Erythroblast (primary cell): ENCODE results near the gene CTCF.

Experiments
- DNase-seq, 2 experiments: peaks; one replicate each; lab custom pipeline; 2025; lab: John Stamatoyannopoulos, UW
- GATA1 ChIP-seq: IDR thresholded peaks from 2 replicates; pipeline ENCODE4 v1.6.1; 2011; ENCODE audit warnings: low read depth, mild to moderate bottlenecking, control low read depth, low read length, moderate library complexity
- POLR2A ChIP-seq: IDR thresholded peaks from 2 replicates; pipeline ENCODE4 v1.6.1; 2011; ENCODE audit warnings: mild to moderate bottlenecking, low read length

Gene CTCF

DNA sequence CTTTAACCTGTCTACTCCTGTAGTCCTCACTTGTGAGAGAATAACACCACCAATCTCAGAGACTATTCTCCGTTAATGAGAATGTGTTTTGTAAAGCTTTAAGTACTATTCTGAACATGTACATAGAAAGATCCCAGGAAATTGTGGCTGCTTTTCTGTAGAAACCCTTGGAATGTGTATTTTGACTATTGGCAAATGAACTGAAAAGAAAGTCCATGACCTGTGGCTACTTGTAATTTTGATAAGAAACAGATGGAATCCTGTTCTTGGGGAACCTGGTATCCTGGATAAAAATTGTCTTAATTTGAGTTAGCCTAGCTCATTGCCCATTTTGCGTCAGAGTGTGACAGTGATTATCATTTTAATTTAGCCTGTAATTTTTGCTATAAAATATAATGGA lies 9.1 kb downstream of the CTCF start:
- DNase-seq: no peak
- TF ChIP-seq GATA1 (no peak), POLR2A (no peak)

DNA sequence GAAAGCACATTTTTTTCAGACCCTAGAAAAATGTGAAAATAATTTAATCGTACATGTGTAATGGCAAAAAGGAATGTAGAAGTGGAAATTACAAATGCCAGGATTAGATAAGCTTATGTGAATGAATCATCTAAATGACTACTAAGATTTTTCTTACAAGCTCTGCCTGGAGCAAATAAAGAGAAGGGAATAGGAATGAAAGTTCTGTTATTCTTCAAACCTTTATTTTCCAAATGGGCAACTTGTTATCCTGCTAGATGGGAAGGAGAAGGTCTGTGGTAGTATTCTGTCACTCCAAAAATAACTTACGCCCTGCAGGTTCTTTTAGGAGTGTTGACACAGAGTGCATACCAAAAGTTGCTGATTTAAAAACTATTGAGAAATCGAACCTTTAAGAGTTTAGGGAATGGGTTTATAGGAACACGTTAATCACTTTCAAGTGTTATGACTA lies 9.7 kb downstream of the CTCF start:
- DNase-seq: no peak

DNA sequence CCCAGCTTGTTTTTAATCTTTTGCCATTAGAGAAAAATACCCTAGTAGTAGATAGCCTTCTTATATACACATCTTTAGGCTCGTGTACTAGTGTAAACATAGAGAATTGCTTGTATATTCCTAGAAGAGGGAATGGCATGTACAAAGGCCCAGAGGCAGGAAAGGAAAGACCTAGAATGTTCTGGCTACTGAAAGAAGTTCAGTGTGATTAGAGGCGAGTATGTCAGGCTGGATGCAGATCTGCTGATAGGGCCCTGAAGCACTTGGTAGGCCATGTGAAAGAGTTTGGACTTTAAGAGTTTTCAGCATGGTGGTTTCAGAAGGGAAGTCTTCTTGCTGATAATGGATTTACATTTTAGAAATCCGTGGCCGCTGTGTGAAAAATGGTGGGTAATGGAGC lies 17.4 kb downstream of the CTCF start:
- no peak for DNase-seq
- TF ChIP-seq POLR2A (no peak), GATA1 (no peak)

More for the DNA sequence above, 9.7 kb downstream of the CTCF start:
- TF ChIP-seq POLR2A (no peak), GATA1 (no peak)

DNA sequence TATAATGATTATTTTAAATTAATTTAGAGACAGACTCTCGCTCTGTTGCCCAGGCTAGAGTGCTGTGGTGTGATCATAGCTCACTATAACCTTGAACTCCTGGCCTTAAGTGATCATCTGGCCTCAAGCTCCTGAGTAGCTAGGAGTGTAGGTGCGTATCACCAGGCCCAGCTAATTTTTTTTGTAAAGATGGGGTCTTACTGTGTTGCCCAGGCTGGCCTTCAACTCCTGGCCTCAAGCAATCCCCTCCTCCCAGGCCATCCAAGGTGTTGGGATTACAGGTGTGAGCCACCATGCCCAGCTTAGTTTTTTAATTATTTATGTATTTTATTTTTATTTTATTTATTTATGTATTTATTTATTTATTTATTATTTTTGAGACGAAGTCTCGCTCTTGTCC lies 17.9 kb downstream of the CTCF start:
- TF ChIP-seq POLR2A (no peak), GATA1 (no peak)
- DNase-seq: no peak

DNA sequence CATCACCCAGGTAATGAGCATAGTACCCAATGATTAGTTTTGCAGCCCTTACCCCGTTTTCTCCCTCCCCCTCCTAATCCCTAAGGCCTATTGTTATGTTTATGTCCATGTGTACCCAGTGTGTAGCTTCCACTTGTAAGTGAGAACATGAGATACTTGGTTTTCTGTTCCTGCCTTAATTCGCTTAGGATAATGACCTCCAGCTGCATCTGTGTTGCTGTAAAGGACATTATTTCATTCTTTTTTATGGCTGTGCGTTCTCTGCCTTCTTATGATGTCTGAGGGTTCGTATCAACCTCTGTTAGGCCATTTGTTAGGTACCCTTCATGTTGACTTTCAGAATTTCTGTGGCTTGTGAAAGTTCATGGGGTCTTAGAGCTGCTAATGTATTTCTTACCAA lies 31.0 kb downstream of the CTCF start:
- TF ChIP-seq POLR2A: no peak
- no peak for TF ChIP-seq GATA1
- DNase-seq: no peak

DNA sequence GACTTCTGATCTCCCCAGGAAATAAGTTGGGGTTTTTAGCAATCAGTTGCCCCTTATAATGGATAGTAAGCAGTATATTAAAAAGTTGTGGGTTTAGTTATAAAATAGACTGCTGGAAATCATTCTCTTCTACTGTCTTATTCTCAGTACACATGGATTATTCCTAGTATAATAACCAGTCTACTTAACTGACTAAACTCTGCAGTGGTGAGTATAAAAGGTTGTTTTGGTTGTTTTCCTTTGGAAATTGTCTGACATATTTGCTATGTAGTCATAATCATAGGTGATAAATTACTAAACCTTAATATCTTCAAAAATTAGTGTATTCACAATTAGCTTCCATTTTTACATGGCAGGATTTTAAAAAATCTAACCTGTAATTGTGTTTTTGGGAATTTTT lies 31.4 kb downstream of the CTCF start:
- DNase-seq: no peak
- TF ChIP-seq POLR2A: no peak
- TF ChIP-seq GATA1: no peak

DNA sequence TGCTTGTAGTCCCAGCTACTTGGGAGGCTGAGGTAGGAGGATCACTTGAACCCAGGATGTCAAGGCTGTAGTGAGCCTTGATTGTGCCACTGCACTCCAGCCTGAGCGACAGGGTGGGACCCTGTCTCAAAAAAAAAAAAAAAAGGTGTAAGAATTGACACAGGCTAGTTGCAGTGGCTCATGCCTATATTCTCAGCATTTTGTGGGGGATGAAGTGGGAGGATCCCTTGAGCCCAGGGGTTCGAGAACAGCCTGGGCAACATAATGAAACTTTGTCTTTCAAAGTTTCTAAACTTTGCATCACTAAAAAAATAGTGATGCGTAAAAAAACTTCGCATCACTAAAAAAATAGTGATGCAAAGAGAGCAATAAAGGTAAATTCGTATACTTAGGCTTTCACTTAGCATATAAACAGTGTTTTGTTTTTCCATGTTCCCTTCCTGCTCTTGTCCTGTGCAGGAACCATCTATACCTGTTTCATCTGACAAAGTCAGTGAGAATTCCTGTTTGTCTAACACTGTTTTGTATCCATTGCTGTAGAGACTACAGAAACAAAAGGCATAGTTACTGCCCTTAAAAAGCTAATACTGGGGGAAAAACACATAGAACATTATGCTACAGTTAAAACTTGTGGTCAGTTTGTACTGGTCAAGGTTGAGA lies 32.1 kb downstream of the CTCF start:
- no peak for DNase-seq
- TF ChIP-seq POLR2A: no peak
- no peak for TF ChIP-seq GATA1

DNA sequence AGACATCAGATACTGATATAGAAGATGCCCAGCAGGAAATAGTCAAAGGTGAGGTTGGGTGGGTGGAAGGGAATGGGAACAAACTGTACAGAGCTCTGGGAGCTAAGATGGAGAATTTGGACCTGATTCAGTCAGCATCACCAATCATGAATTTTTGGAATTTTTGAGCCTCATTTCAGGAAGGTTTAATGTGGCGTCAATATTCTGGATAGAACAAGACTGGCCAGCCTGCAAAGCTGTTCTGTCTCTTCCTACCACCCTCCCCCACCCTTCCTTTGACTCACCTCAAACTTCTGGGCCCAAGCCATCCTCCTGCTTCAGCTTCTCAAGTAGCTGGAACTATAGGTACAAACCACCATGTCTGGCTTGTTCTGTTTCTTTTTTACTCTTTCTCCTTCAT lies 32.6 kb downstream of the CTCF start:
- no peak for TF ChIP-seq GATA1
- no peak for TF ChIP-seq POLR2A
- DNase-seq: no peak

DNA sequence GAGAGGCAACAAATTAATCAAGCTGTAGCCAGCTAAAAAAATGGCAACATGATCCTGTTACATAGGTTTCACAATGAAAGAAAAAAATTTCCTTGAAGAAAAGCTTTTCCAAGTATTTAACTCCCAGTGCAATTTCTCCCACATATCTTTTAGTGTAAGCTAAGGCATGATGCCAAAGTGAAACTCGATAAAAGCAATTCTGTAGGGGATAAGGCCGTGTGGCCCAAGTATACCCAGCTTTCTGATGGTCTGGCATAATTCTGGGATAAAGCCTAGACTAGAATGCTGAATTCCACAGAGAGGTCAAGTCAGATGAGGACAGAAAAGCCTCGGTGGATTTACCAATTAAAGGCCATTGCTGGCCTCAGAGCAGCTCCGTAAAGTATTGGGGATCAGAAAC lies 36.2 kb downstream of the CTCF start:
- TF ChIP-seq GATA1 (no peak), POLR2A (no peak)
- no peak for DNase-seq

DNA sequence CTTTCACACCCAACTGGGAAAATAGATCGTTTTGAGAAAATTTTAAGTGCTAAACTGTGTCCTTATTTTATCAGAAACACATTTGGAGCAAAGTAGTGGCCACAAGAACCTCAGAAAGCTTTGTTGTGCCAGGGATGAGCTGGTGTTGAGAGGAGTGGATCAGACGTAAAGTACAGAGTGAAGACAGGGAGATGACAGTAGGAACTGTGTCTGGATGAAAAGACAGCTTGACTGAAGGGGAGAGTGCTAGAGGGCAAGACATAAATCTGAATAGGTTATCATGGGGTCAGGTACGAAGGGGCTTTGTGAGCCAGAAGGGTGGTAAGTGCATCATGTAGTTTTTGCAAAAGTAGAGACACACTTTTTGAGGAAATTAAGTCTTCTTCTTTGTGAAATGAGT lies 43.3 kb downstream of the CTCF start:
- no peak for DNase-seq
- TF ChIP-seq POLR2A: no peak
- TF ChIP-seq GATA1: no peak

DNA sequence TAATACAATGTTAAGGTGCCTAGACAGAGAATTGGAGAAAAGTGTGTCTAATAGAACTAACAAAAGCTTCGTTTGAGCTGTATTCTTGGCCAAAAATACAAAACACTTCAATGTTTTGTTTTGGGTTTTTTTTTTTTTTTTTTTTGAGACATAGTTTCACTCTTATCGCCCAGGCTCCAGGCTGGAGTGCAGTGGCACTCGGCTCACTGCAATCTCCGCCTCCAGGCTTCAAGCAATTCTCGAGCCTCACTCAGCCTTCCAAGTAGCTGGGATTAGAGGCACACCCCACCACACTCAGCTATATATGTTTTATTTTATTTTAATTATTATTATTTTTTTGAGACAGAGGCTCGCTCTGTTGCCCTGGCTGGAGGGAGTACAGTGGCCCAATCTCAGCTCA lies 44.3 kb downstream of the CTCF start:
- TF ChIP-seq GATA1 (no peak), POLR2A (no peak)
- DNase-seq: no peak

DNA sequence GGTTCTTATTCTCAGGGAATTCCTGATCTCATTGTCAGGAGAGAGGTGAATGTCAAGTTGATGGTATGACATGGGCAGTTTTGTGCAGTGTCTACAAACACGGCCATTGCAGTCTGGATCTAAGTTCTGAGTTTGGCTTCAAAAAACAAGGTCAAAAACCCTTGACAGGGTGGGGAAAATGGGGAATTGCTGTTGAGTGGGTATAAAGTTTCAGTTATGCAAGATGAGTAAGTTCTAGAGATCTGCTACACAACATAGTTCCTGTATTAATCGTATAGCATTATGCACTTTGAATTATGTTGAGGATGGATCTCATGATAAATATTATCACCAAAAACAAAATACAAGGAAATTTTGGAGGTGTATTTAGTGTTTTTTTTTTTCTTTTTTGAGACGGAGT lies 46.0 kb downstream of the CTCF start:
- DNase-seq: no peak

DNA sequence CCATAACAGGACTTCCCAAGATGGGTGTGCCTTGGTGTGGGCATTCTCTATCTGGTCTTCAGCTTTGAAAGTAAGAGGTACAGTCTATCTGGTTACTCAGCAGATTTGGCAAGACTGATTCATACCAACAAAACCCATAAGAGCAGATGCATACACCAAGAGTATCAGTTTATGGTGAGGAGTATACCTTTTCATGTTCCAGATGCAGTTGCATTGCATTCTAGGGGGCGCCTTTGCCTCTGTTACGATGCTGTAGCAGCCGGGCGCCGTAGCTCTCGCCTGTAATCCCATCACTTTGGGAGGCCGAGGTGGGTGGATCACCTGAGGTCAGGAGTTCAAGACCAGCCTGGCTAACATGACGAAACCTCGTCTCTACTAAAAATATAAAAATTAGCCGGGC lies 51.5 kb downstream of the CTCF start:
- TF ChIP-seq POLR2A (no peak), GATA1 (no peak)
- DNase-seq: peak in 1 of 2 experiments; percentile 16

More for the DNA sequence above, 46.0 kb downstream of the CTCF start:
- TF ChIP-seq GATA1: no peak
- no peak for TF ChIP-seq POLR2A

DNA sequence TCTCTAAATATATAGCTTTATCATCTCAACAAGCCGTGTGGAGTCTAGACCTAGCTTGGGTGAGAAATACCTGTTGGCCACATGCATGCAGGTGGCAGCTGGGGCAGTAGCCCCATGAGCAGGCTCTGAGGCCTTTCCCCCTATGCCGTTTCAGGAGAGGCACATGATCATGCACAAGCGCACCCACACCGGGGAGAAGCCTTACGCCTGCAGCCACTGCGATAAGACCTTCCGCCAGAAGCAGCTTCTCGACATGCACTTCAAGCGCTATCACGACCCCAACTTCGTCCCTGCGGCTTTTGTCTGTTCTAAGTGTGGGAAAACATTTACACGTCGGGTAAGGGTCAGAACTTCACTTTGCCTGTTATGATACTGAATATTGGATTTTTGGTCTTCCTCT lies 65.9 kb downstream of the CTCF start:
- DNase-seq: no peak
- TF ChIP-seq POLR2A: no peak
- TF ChIP-seq GATA1: no peak

DNA sequence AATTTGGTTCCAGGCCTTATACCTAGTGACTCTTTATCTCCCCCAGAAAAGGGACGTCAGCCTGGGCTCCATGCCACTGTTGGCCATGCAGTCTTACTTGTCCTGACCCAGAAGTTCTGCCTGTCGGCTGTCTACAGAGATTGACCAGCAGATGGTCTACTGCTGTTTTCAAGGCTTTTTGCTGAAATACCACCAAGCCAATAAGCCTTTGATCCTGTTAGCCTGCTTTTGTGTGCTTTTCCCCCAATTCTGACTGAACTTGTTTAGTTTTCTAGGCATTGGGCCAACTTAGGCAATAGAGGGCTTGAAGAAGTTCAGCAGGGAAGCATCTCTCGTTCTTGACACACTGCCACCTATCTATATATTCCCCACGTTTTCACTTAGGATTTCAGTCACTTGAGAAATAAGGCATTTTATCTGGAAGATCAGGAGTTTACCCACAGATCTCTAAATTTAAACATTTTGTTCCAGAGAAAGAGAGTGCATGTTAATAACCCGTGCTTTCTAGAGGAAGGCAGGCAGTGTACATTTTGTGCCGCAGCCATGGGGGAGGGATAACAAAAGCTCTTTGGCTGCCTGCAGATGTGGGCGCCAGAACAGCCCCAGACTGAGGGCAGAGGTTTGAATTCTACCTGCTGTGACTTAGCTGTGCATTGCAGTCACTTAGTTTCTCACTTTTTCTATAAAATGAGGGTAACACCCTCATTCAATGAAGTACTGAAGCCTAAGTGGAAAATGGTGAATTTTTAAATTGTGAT lies 70.3 kb downstream of the CTCF start:
- DNase-seq: no peak
- TF ChIP-seq GATA1 (no peak), POLR2A (no peak)
